ENCODE results near the gene ADSS2. TPM values are rescaled to one million over a fixed set of nuclear protein-coding genes. Genes with fewer than 3 reads are reported as not detected.
"Not testable (repeated sequence)": the region's sequence is repeated elsewhere in the genome, so short reads cannot be mapped to it uniquely, and the experiment has no call there.

The ADSS2 gene
- 47.8 TPM for polyA plus RNA-seq (2013, experiment 1 of 2; ENCODE audit: insufficient read length)
- polyA plus RNA-seq (2013, experiment 2 of 2; ENCODE audit: insufficient read length) = 39.2 TPM

GRCh38 chr1:244451539-244451950 is at the start of gene ADSS2:
ADSS2 (minus strand) TSS chr1:244451909; CDS start chr1:244451817, 92 bp downstream.
- no peak for DNase-seq

DNA sequence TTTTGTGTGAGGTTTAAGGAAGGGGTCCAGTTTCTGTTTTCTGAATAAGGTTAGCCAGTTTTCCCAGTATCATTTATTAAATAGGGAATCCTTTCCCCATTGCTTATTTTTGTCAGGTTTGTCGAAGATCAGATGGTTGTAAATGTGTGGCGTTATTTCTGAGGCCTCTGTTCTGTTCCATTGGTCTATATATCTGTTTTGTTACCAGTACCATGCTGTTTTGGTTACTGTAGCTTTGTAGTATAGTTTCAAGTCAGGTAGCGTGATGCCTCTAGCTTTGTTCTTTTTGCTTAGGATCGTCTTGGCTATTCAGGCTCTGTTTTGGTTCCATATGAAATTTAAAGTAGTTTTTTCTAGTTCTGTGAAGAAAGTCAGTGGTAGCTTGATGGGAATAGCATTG is 48.8 kb upstream of the ADSS2 start:
- not testable (repeated sequence) for DNase-seq

- DNase-seq = not testable (repeated sequence)
Observed at GRCh38 chr1:244499484-244499883, 47.8 kb upstream of the ADSS2 start.

- no peak for DNase-seq
Observed at GRCh38 chr1:244497805-244498204, 46.1 kb upstream of the ADSS2 start.

- DNase-seq = no peak
Observed at GRCh38 chr1:244496186-244496585, 44.5 kb upstream of the ADSS2 start.

- DNase-seq = no peak
Observed at GRCh38 chr1:244494653-244495052, 42.9 kb upstream of the ADSS2 start.

DNA sequence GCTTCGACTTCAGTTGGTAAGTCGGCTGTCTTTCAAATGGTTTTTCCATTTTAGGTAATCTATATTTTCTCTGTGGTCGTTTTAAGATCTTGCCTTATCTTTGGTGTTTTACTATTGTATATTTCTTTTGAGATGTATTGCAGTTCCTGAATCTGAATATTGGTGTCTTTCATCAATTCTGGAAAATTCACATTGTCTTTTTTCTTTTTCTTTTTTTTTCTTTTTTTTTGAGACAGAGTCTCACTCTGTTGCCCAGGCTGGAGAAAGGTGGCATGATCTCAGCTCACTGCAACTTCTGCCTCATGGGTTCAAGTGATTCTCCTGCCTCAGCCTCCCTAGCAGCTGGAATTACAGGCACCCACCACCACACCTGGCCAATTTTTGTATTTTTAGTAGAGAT is 33.3 kb upstream of the ADSS2 start:
- not testable (repeated sequence) for DNase-seq

DNA sequence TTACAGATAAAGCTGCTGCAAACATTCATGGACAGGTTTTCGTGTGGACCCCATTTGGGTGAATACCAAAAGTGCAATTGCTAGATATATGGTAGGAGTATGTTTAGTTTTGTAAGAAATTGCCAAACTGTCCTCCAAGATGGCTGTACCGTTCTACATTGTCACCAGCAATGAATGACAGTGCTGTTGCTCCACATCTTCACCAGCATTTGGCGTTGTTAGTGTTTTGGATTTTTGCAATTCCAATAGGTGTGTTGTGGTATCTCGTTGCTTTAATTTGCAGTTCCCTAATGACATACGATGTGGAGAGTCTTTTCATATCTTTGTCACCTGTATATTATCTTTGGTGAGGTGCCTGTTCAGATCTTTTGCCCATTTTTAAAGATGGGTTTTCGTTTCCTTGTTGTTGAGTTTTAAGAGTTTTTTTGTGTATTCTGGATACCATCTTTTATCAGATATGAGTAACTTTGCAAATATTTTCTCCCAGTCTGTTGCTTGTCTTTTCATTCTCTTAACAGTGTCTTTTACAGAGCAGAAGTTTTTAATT is 21.4 kb upstream of the ADSS2 start:
- DNase-seq = no peak

GRCh38 chr1:244466724-244467123 is 15.0 kb upstream of the ADSS2 start:
- no peak for DNase-seq

DNA sequence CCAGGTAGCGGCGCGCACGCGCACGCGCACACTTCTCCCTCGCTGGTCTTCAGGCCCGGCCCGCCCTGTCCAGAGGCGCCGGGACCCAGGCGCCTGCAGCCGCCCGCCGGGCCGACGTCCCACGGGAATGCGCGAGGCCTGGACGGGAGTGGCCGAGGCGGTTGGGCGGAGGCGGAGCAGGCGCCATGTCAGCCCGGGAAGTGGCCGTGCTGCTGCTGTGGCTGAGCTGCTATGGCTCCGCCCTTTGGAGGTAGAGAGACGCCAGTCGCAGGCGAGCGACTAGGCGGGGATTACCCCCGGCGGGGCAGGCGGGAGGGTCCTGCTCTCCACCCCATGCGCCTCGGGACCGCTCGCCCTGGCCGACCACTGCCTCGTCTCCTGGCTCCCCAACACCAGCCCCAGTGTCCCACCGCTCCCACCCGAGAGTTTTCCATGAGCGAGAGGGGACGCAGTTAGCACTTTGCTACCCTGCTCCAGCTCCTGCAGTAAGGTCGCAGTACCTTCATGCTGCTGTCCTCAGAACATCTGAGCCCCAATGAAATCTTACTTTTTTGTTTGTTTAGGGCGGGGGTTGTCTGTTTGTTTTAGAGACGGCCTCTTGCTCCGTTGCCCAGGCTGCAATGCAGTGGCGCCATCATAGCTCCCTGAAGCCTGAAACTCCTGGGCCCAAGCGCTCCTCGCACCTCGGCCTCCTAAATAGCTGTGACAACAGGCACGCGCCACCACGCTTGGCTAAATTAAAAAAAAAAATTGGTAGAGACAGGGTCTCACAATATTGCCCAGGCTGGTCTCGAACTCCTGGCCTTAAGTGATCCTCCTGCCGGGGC is 9.7 kb upstream of the ADSS2 start, which contains the start of gene CATSPERE:
Gene CATSPERE (plus strand): TSS at position 29 of the 827 bp plus-strand sequence. CDS start 157 bp downstream, at position 186.
- peak; percentile 85 for DNase-seq

- DNase-seq = peak; percentile 49
Observed at GRCh38 chr1:244460197-244460596, 8.5 kb upstream of the ADSS2 start.

- no peak for DNase-seq
Observed at GRCh38 chr1:244458781-244459180, 7.1 kb upstream of the ADSS2 start.

DNA sequence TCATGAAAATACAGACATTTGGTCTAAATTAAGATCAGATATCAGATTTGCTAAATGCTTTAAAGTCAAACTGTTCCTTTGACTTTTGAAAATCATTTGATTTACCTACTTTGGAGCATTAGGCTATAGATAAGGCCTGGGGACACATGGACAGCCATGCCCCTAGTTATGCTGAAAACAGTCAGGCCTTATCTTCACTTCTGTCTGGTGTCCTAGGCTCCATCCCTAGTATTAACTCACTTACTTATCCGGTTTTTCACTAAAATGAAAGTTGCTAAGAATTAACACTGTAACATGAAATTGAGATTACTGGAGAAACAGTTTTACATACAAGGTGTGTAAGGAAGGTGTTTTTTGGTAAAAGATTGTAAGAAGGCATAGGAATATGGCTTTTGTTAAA is 4.9 kb upstream of the ADSS2 start:
- DNase-seq = no peak

DNA sequence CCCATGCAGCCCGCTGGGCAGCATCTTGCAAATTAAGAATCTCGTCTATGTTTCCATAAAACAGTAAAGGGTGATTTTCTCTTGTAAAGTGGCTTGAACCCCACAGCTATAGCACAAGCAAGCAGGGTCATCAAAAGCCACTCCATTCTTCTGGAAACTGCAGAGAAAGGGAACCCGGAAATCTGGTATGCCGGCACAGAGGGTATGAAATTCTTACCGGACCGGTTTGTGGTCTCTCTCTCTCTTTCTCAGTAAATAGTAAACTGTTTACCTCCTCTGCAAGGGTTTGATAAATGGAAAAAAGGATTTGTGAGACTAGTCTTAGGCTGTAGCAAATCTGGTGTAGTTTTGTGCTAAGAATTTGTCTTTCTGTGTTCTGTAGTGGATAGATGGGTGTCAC is 2.7 kb upstream of the ADSS2 start:
- no peak for DNase-seq

GRCh38 chr1:244451951-244452795 is 464 bp upstream of the ADSS2 start:
- DNase-seq = peak; percentile 99

- DNase-seq = peak; percentile 71
Observed at GRCh38 chr1:244450597-244451538, 841 bp downstream of the ADSS2 start.

- DNase-seq = no peak
Observed at GRCh38 chr1:244449936-244450508, 1.7 kb downstream of the ADSS2 start.

GRCh38 chr1:244448279-244449036 is 3.3 kb downstream of the ADSS2 start:
- no peak for DNase-seq

- no peak for DNase-seq
Observed at GRCh38 chr1:244447552-244447951, 4.2 kb downstream of the ADSS2 start.

DNA sequence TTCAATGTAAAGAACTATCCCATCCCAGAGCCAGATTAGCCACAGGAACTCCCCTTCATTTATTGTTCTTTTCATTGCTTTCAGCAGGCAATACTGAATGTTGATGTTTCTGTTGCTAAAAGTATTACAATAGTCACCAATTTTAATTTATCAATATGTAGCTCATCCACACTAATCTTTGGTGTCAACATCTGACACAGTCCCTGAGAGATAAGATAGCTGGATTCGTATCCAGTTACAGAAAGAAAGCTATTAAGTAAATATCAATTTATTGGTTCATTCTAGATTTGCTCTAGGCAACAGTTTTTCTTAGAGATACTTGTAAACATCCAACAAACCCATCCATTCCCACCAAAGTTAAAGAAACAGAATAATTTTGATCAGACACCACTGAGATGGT is 4.7 kb downstream of the ADSS2 start:
- DNase-seq = no peak
